Measurements from ENCODE around the gene MAPK1. TPM values are rescaled to one million over a fixed set of nuclear protein-coding genes. Genes with fewer than 3 reads are reported as not detected.
"Not testable (repeated sequence)": the region's sequence is repeated elsewhere in the genome, so short reads cannot be mapped to it uniquely, and the experiment has no call there.

Gene MAPK1
- total and polyA plus RNA-seq, 2 donors (not counting 3 experiments of a cell fraction or from before 2014, with no cell fraction given) = 50.9 to 163 TPM

- Histone ChIP-seq H3K79me2 (ENCODE audit: control insufficient read depth, insufficient read depth, low read length) (peaks cover 65% of the 10 kb centered on the region), H3K4me2 (ENCODE audit: insufficient read depth, low read length) (no peak overlapping the region), H3K36me3 (ENCODE audit: control insufficient read depth in 2 of 2, extremely low read depth in 1 of 2, insufficient read depth in 2 of 2, low read length in 2 of 2) (peaks cover 5 to 13% of the 10 kb centered on the region in 2 experiments), H3K4me1 (ENCODE audit: control insufficient read depth, extremely low read depth, insufficient read depth, low read length) (no peaks in the 10 kb centered on the region), H3K27me3 (ENCODE audit: control insufficient read depth in 2 of 2, insufficient read depth in 2 of 2, low read length in 2 of 2) (no peaks in the 10 kb centered on the region), H3K4me3 (replicated peaks in 1 of 3; ENCODE audit: insufficient read depth in 1 of 3, low read depth in 1 of 3, low read length in 3 of 3) (no peak overlapping the region), H3K9me1 (replicated peaks; ENCODE audit: control insufficient read depth, extremely low read depth, insufficient read depth, low read length) (no peaks in the 10 kb centered on the region), H4K20me1 (replicated peaks; ENCODE audit: control insufficient read depth, extremely low read depth, insufficient read depth, low read length) (peaks cover 5% of the 10 kb centered on the region), H3K27ac (ENCODE audit: insufficient read depth, low read depth, low read length) (no peak overlapping the region), H2AFZ (ENCODE audit: low read depth, low read length) (no peak overlapping the region), H3K9me3 (replicated peaks; ENCODE audit: control insufficient read depth, insufficient read depth, low read length) (no peaks in the 10 kb centered on the region), H3K9ac (replicated peaks; ENCODE audit: extremely low read depth, insufficient read depth, low read length) (no peak overlapping the region)
- CTCF ChIA-PET = interaction anchor here (0.5 kb wide), 1 partner anchor 80 kb away, joined by 4 read pairs; no protein-coding TSS in a partner anchor
- FAIRE-seq (no peak), DNase-seq (ENCODE audit: low read depth, low spot score) (peak; percentile 60)
- dilution Hi-C loops (cut with MboI; ENCODE audit: extremely low pct_ligation_motif_present, low sequenced_read_pairs) = loop anchor here (25.0 kb wide), 1 partner anchor 129 kb away; no protein-coding TSS in a partner anchor
- no peak for TF ChIP-seq FOS (IDR thresholded peaks at IDR 0.05; ENCODE audit: borderline replicate concordance, insufficient read depth, low read length)
- TF ChIP-seq POLR2A (IDR thresholded peaks at IDR 0.05; ENCODE audit: low read depth, low read length) = no peak
- TF ChIP-seq MYC (IDR thresholded peaks at IDR 0.05; ENCODE audit: low read depth, low read length) = no peak
- no peak for TF ChIP-seq CTCF (IDR thresholded peaks at IDR 0.05; ENCODE audit: extremely low read depth in 1 of 2, insufficient read depth in 1 of 2, low read depth in 1 of 2, low read length in 2 of 2)
- TF ChIP-seq POLR2AphosphoS5 (IDR thresholded peaks at IDR 0.05; ENCODE audit: insufficient read depth, low read depth, low read length) = no peak
- no peak for TF ChIP-seq EZH2 (IDR thresholded peaks at IDR 0.05; ENCODE audit: borderline replicate concordance, low read depth, low read length, severe bottlenecking)
- TF ChIP-seq JUN (IDR thresholded peaks at IDR 0.05; ENCODE audit: borderline replicate concordance, insufficient read depth, insufficient read length, low read depth) = no peak
- no peak for TF ChIP-seq MAX (IDR thresholded peaks at IDR 0.05; ENCODE audit: insufficient read depth, insufficient read length)
- TF ChIP-seq GATA2 (IDR thresholded peaks at IDR 0.05; ENCODE audit: insufficient read depth, insufficient read length, low read depth, low read length) = no peak
- POLR2A ChIA-PET = no interaction called here
- BruUV-seq (replicated peaks) = no TSS peak
- intact Hi-C loops (cut with micrococcal nuclease) = no loop called here
Measured at GRCh38 chr22:21807544-21808529, 59.6 kb downstream of the MAPK1 start.

GRCh38 chr22:21805325-21805724 lies 62.1 kb downstream of the MAPK1 start:
- CTCF ChIA-PET; intact Hi-C loops (cut with micrococcal nuclease); H3K9ac ChIP-seq (replicated peaks; ENCODE audit: extremely low read depth, insufficient read depth, low read length); H3K4me2 ChIP-seq (ENCODE audit: insufficient read depth, low read length); H3K27me3 ChIP-seq (ENCODE audit: control insufficient read depth in 2 of 2, insufficient read depth in 2 of 2, low read length in 2 of 2); FAIRE-seq; H4K20me1 ChIP-seq (replicated peaks; ENCODE audit: control insufficient read depth, extremely low read depth, insufficient read depth, low read length); DNase-seq (ENCODE audit: low read depth, low spot score); H3K9me3 ChIP-seq (replicated peaks; ENCODE audit: control insufficient read depth, insufficient read depth, low read length); H3K4me1 ChIP-seq (ENCODE audit: control insufficient read depth, extremely low read depth, insufficient read depth, low read length); POLR2A ChIA-PET; BruUV-seq (replicated peaks); H3K9me1 ChIP-seq (replicated peaks; ENCODE audit: control insufficient read depth, extremely low read depth, insufficient read depth, low read length); H3K4me3 ChIP-seq (replicated peaks in 1 of 3; ENCODE audit: insufficient read depth in 1 of 3, low read depth in 1 of 3, low read length in 3 of 3); H2AFZ ChIP-seq (ENCODE audit: low read depth, low read length); H3K27ac ChIP-seq (ENCODE audit: insufficient read depth, low read depth, low read length): not testable (repeated sequence)
- Histone ChIP-seq H3K36me3 (ENCODE audit: control insufficient read depth in 2 of 2, extremely low read depth in 1 of 2, insufficient read depth in 2 of 2, low read length in 2 of 2) (peaks cover 7 to 19% of the 10 kb centered on the region in 2 experiments), H3K79me2 (ENCODE audit: control insufficient read depth, insufficient read depth, low read length) (peaks cover 45% of the 10 kb centered on the region)
- dilution Hi-C loops (cut with MboI; ENCODE audit: extremely low pct_ligation_motif_present, low sequenced_read_pairs) = loop anchor here (25.0 kb wide), 1 partner anchor 132 kb away; no protein-coding TSS in a partner anchor

Measured in endothelial cell of umbilical vein (primary cell).